HG03378 (cell line): ENCODE results near the gene TAF10.

Experiments
- ATAC-seq: cut with Tn5 transposase; IDR thresholded peaks from one replicate; pipeline ENCODE4 v1.9.1; 2021; ENCODE audit warnings: mild to moderate bottlenecking, moderate library complexity; ENCODE audit not compliant: unreplicated experiment

Gene TAF10

DNA sequence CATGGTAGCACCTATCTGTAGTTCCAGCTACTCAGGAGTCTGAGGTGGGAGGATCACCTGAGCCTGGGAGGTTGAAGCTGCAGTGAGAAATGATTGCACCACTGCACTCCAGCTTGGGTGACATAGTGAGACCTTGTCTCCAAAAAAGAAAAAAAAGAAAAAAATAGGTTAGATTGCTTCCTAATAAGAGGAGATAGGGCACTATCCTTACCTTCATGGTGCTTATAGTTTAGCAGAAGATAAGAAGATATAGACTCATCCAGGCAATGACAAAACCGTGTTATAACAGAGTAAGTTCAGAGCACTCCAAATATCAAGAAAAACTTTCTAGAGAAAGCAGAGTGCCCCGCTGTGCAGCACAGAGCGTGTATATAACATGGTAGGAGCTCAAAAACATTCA, 50.7 kb downstream of the TAF10 start:
- no peak for ATAC-seq
